Neural progenitor cell (in vitro differentiated cells): Measurements from ENCODE around the gene GRID1.

ENCODE experiments used
- CTCF ChIP-seq: fragments of 200-600 bp; sonication (generic); IDR thresholded peaks from 2 replicates; pipeline ENCODE4 v1.5.1; 2017; ENCODE audit warnings: antibody characterized with exemption, mild to moderate bottlenecking
- EZH2 ChIP-seq: fragments of 200-600 bp; sonication (generic); IDR thresholded peaks from 2 replicates; pipeline ENCODE4 v1.6.1; 2017; ENCODE audit warnings: antibody characterized with exemption, mild to moderate bottlenecking, moderate library complexity
- EZH2phosphoT487 ChIP-seq: fragments of 200-600 bp; sonication (generic); IDR thresholded peaks from 2 replicates; pipeline ENCODE4 v1.6.1; 2017; ENCODE audit warnings: antibody characterized with exemption

GRCh38 chr10:86041116-86041515 is 325.5 kb downstream of the GRID1 start:
- TF ChIP-seq CTCF (no peak), EZH2phosphoT487 (no peak), EZH2 (no peak)
